SU-DHL-6 (cell line): Measurements from ENCODE around the gene ANO2.

Experiments used
- H2AFZ ChIP-seq: fragments of 200-600 bp; sonication (generic); 2 replicates; pipeline ENCODE4 v1.6.1; 2014; ENCODE audit warnings: low read depth, mild to moderate bottlenecking, moderate library complexity, mixed read lengths, antibody characterized with exemption, low read length; ENCODE audit not compliant: severe bottlenecking
- H3F3A ChIP-seq: fragments of 200-600 bp; shearing (Covaris generic); 2 replicates; pipeline ENCODE4 v1.6.0; 2016; ENCODE audit warnings: antibody characterized with exemption, mild to moderate bottlenecking; ENCODE audit not compliant: insufficient read depth
- H3K27ac ChIP-seq: fragments of 200-600 bp; sonication (generic); 2 replicates; pipeline ENCODE4 v1.5.1; 2016; ENCODE audit warnings: low read depth, mild to moderate bottlenecking, low read length, moderate library complexity, mixed read lengths
- H3K27me3 ChIP-seq: fragments of 200-600 bp; sonication (generic), shearing (Covaris generic); 2 replicates; pipeline ENCODE4 v1.6.0; 2014; ENCODE audit warnings: mild to moderate bottlenecking, low read length
- H3K36me3 ChIP-seq: fragments of 200-600 bp; sonication (generic); 2 replicates; pipeline ENCODE4 v1.6.1; 2014; ENCODE audit warnings: mild to moderate bottlenecking, low read length, mixed read lengths
- H3K4me2 ChIP-seq: fragments of 300-600, 200-600 bp; shearing (Covaris generic), sonication (generic); 2 replicates; pipeline ENCODE4 v1.6.0; 2014; ENCODE audit warnings: low read length, low read depth, mild to moderate bottlenecking; ENCODE audit not compliant: poor library complexity, severe bottlenecking
- H3K4me3 ChIP-seq: fragments of 200-600 bp; sonication (generic); 2 replicates; pipeline ENCODE4 v1.5.1; 2014; ENCODE audit warnings: antibody characterized with exemption, low read length, mild to moderate bottlenecking, mixed read lengths; ENCODE audit not compliant: insufficient read depth, poor library complexity, severe bottlenecking
- H3K79me2 ChIP-seq: fragments of 200-600 bp; sonication (generic); 2 replicates; pipeline ENCODE4 v1.6.1; 2014; ENCODE audit warnings: mild to moderate bottlenecking, low read length, moderate library complexity; ENCODE audit not compliant: insufficient read depth
- H3K9ac ChIP-seq: fragments of 200-600 bp; sonication (generic); 2 replicates; pipeline ENCODE4 v1.7.0; 2014; ENCODE audit warnings: mild to moderate bottlenecking, low read length
- H3K9me2 ChIP-seq: fragments of 200-600 bp; sonication (generic); replicated peaks from 2 replicates; pipeline ENCODE4 v1.6.1; 2014; ENCODE audit warnings: low read length; ENCODE audit not compliant: insufficient read depth
- H3K9me3 ChIP-seq: fragments of 200-600 bp; sonication (generic); 2 replicates; pipeline ENCODE4 v1.6.1; 2014; ENCODE audit warnings: low read length, mixed read lengths; ENCODE audit not compliant: insufficient read depth
- H4K20me1 ChIP-seq: fragments of 200-600 bp; sonication (generic); 2 replicates; pipeline ENCODE4 v1.6.1; 2014; ENCODE audit warnings: low read depth, mild to moderate bottlenecking, antibody characterized with exemption, low read length, moderate library complexity, mixed read lengths
- EZH2phosphoT487 ChIP-seq: fragments of 200-600 bp; sonication (generic), shearing (Covaris generic); conservative IDR thresholded peaks from 2 replicates; pipeline ENCODE4 v1.6.1; 2018; ENCODE audit warnings: mild to moderate bottlenecking, antibody characterized with exemption, low read length, moderate library complexity, mixed read lengths
- TF ChIP-seq, protein P1 (sequence below): fragments of 200-600 bp; sonication (generic); IDR thresholded peaks from one replicate; pipeline ENCODE4 v1.5.1; 2017; ENCODE audit warnings: antibody characterized with exemption, mild to moderate bottlenecking, low read length, moderate library complexity; ENCODE audit not compliant: insufficient read depth, poor library complexity, severe bottlenecking

Gene ANO2

DNA sequence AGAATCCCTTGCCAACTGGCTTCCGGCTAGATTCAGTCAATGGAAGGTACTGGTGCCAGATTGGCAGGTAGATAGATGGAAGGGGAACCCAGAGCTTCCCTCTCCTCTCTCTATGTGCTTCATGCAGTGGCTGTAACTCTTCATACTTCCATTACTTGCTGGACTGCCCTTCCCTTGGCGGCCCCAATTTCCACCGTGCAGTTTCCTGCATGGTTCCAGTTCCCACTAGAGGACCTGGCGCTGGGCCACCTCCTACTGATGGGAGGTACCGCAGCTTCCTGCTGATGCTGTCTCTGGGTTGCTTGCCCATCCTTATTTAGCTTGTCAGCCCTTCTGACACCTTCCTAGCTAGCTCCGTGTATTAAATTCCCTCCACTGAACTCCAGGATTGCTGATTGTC lies 226.4 kb downstream of the ANO2 start:
- Histone ChIP-seq H3K9ac (no peak overlapping the region), H3K27me3 (no peaks in the 10 kb centered on the region), H3K9me2 (no peaks in the 10 kb centered on the region), H4K20me1 (no peaks in the 10 kb centered on the region), H2AFZ (no peak overlapping the region), H3K9me3 (no peaks in the 10 kb centered on the region), H3K79me2 (no peaks in the 10 kb centered on the region), H3K36me3 (no peaks in the 10 kb centered on the region), H3K4me3 (no peak overlapping the region), H3K27ac (no peak overlapping the region), H3K4me2 (no peak overlapping the region), H3F3A (no peaks in the 10 kb centered on the region)
- TF ChIP-seq, protein P1, sequence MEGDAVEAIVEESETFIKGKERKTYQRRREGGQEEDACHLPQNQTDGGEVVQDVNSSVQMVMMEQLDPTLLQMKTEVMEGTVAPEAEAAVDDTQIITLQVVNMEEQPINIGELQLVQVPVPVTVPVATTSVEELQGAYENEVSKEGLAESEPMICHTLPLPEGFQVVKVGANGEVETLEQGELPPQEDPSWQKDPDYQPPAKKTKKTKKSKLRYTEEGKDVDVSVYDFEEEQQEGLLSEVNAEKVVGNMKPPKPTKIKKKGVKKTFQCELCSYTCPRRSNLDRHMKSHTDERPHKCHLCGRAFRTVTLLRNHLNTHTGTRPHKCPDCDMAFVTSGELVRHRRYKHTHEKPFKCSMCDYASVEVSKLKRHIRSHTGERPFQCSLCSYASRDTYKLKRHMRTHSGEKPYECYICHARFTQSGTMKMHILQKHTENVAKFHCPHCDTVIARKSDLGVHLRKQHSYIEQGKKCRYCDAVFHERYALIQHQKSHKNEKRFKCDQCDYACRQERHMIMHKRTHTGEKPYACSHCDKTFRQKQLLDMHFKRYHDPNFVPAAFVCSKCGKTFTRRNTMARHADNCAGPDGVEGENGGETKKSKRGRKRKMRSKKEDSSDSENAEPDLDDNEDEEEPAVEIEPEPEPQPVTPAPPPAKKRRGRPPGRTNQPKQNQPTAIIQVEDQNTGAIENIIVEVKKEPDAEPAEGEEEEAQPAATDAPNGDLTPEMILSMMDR: no peak
- no peak for TF ChIP-seq EZH2phosphoT487

DNA sequence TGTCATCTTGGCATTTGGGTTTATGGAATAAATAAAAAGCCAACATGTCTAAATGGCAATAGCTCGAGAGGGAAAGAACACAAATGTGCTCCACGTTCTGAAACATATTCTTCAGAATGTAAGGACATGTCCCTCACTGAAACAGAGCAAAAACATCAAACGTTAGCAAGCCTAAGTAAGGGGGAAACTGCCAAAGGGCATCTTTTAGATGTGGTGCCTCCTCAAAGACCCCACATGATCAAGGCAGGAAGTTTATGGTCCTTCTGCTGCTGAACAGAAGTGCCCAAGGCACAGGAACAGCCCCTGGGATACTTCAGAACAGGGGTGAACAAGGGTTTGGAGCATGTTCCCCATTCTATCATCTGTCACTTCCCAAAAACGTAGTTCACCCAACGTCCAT lies 227.0 kb downstream of the ANO2 start:
- no peaks in the 10 kb centered on the region for H3K36me3 ChIP-seq
- H3K4me3 ChIP-seq: no peak overlapping the region
- H3K4me2 ChIP-seq: no peak overlapping the region
- no peaks in the 10 kb centered on the region for H4K20me1 ChIP-seq
- no peak overlapping the region for H3K9ac ChIP-seq
- no peaks in the 10 kb centered on the region for H3K9me3 ChIP-seq
- no peaks in the 10 kb centered on the region for H3K9me2 ChIP-seq
- TF ChIP-seq, protein P1: no peak
- TF ChIP-seq EZH2phosphoT487: no peak
- H3K79me2 ChIP-seq: no peaks in the 10 kb centered on the region
- H2AFZ ChIP-seq: no peak overlapping the region
- no peak overlapping the region for H3K27ac ChIP-seq
- H3K27me3 ChIP-seq: no peaks in the 10 kb centered on the region
- H3F3A ChIP-seq: no peaks in the 10 kb centered on the region

DNA sequence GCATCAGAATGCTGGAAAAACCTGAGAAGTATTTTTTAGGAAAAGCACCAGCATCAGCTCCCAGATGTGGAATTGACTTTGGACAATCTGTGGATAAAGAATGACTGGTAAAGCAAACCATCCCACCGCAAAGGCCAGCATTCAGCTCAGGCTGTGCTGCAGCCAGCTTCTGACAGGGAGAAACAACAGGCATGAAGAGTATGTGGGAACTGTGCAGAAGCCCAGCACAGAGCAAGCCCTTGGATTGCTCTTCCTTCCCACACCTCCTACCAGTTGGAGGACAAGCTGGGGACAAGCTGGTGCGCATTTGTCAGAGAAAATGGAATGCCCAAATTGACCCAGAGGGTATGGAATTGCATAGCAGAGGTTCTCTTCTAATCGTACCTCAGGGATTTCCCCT lies 228.1 kb downstream of the ANO2 start:
- H3K9ac ChIP-seq: no peak overlapping the region
- H3K27me3 ChIP-seq: no peaks in the 10 kb centered on the region
- TF ChIP-seq EZH2phosphoT487: no peak
- TF ChIP-seq, protein P1: no peak
- no peaks in the 10 kb centered on the region for H3K9me3 ChIP-seq
- no peak overlapping the region for H3K4me3 ChIP-seq
- H2AFZ ChIP-seq: no peak overlapping the region
- H3K36me3 ChIP-seq: no peaks in the 10 kb centered on the region
- H3K79me2 ChIP-seq: no peaks in the 10 kb centered on the region
- no peak overlapping the region for H3K4me2 ChIP-seq
- H4K20me1 ChIP-seq: no peaks in the 10 kb centered on the region
- no peaks in the 10 kb centered on the region for H3F3A ChIP-seq
- no peak overlapping the region for H3K27ac ChIP-seq
- H3K9me2 ChIP-seq: no peaks in the 10 kb centered on the region
